SK-N-MC (cell line): ENCODE measurements around the gene CASP10.

Experiments used
- DNase-seq: peaks from one replicate; pipeline ENCODE4 v3.0.0-alpha.2; 2011; ENCODE audit warnings: low read depth, low spot score
- H3K27ac ChIP-seq: fragments of 200-600 bp; sonication (generic); 2 replicates; pipeline ENCODE4 v1.5.1; 2016; ENCODE audit warnings: mixed run types
- H3K36me3 ChIP-seq: fragments of 200-600 bp; sonication (generic); 2 replicates; pipeline ENCODE4 v1.6.1; 2017; ENCODE audit warnings: antibody characterized with exemption, low read length, mixed read lengths; ENCODE audit not compliant: insufficient read depth
- H3K4me3 ChIP-seq: fragments of 200-600 bp; sonication (generic); 2 replicates; pipeline ENCODE4 v1.5.1; 2016
- H3K9ac ChIP-seq: fragments of 200-600 bp; sonication (generic); 2 replicates; pipeline ENCODE4 v1.8.0; 2017; ENCODE audit warnings: mixed run types, mixed read lengths; ENCODE audit not compliant: insufficient read length
- H3K9me3 ChIP-seq: fragments of 200-600 bp; sonication (generic); 2 replicates; pipeline ENCODE4 v1.6.1; 2017; ENCODE audit warnings: low read depth, mild to moderate bottlenecking, antibody characterized with exemption, low read length, moderate library complexity, mixed read lengths
- EZH2 ChIP-seq: fragments of 200-600 bp; sonication (generic); IDR thresholded peaks from one replicate; pipeline ENCODE4 v1.6.1; 2017; ENCODE audit warnings: antibody characterized with exemption
- FOXP2 ChIP-seq: optimal IDR thresholded peaks from 2 replicates; pipeline ENCODE3; 2011; ENCODE audit warnings: mild to moderate bottlenecking, moderate library complexity; ENCODE audit not compliant: insufficient read depth; ENCODE audit errors: extremely low read length, control extremely low read depth
- POLR2AphosphoS5 ChIP-seq: IDR thresholded peaks from 2 replicates; pipeline ENCODE4 v1.6.1; 2012; ENCODE audit warnings: mild to moderate bottlenecking, low read depth, low read length, borderline replicate concordance

CASP10 gene

DNA sequence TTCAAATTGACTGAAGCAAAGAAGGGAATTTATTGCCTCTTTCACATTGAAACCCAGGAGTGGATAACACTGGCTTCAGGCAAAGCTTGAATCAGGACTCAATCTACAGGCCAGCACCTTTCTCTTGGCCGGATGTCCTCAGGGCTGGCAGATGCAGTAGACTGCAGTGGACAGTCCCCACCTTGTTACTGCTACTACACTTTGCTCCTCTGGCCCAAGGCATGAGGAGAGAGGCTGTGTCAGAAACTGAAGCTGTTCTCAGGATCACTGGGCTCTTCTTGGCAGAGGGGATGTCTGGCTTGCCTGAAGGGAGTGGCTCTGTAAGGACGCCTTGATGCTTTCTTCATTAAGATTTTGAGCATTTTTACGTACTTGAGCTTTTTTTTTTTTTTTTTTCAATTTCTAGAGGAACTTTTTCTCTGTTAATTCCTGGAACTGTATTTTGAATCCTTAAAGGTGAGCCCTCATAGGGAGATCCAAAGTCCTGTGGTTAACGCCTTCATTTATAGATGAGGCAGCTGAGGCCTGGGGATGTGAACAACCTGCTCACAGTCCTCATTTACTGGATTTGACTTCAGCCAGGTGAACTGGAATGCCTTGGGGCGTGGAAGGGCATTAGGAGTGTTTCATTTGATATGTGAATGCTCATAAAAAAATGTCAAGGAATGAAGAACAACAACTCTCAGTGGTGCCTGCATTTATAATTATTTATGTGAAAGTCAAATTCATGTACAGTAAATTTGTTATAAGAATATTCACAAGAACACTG is 36.6 kb downstream of the CASP10 start:
- H3K27ac ChIP-seq, result no peak overlapping the region
- no peak for DNase-seq
- no peak for TF ChIP-seq FOXP2
- TF ChIP-seq EZH2, result no peak
- no peak for TF ChIP-seq POLR2AphosphoS5
- H3K4me3 ChIP-seq, result no peak overlapping the region
- no peak overlapping the region for H3K9ac ChIP-seq
- H3K9me3 ChIP-seq, result no peaks in the 10 kb centered on the region
- no peaks in the 10 kb centered on the region for H3K36me3 ChIP-seq

- no peak overlapping the region for H3K4me3 ChIP-seq
- H3K27ac ChIP-seq, result no peak overlapping the region
- no peak overlapping the region for H3K9ac ChIP-seq
- no peak for DNase-seq
- no peaks in the 10 kb centered on the region for H3K9me3 ChIP-seq
- no peaks in the 10 kb centered on the region for H3K36me3 ChIP-seq
- TF ChIP-seq EZH2 (no peak), FOXP2 (no peak), POLR2AphosphoS5 (no peak)
Measured at GRCh38 chr2:201220102-201220570, 37.2 kb downstream of the CASP10 start.

DNA sequence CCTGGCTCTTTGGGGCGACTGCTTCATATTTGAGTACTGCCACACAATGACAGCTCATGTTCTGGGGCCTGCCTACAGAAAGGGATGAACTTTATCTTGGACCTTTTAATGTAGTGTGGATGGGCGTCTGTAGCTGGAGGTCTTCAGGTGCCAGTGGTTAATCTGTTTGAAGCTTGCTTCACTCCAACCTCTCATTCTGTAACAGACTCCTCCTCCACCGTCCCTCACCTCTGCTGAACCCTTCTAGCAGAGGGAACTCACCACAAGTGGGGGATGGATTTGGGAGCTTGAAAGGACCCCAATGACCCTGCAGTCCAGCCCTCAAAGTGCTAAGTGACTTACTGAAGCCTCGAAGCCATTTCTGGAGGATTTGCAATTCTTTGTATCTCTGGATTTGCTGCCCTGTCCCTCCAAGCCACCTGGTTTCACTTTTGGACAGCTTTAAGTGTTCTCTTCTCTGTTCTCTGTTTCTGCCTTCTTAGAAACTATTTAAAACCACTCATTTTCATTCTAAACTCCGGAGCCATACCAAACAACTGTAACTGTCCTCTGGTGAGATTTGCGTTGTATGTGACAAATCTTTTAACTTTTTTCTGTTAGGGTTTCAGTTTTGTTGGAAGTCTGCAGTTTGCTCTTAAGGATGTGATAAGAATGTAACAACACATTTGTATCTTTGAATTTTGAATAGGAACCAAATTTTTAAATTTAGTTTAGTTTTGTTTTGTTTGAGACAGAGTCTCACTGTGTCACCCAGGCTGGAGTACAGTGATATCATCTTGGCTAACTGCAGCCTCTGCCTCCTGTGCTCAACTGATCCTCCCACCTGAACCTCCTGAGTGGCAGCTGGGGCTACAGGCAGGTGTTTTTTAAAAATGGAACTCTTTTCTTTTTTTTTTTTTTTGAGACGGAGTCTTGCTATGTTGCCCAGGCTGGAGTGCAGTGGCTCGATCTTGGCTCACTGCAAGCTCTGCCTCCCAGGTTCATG is 40.4 kb downstream of the CASP10 start:
- no peaks in the 10 kb centered on the region for H3K9me3 ChIP-seq
- no peak overlapping the region for H3K27ac ChIP-seq

DNA sequence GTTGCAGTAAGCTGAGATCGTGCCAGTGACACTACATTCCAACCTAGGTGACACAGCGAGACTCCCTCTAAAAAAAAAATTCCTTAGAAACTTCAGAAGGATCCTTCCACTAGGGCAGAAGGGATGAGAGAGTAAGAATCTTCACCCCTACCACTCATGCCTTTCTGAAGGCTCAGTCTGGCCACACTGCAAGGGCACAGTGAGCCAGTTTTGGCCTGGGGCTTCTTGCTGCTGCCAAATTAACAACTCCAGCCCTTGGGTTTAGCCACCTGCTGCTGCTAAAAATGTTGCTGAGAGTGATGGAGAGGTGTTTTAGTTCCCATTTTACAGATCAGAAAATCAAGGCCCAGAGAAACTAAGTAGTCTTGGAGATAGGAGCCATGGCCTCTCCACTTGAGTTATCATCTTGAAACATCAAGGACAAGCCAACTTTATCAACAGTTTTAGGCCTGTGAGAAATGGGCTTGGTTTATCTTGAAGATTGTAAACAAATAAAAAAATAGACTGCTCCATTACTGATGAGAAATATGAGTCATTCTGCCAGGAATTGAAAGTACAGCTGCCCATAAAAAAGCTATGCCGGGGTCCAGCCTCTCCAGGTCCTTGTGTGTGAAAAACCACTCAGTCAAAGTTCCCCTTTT is 45.5 kb downstream of the CASP10 start:
- Histone ChIP-seq H3K9me3 (no peaks in the 10 kb centered on the region), H3K9ac (no peak overlapping the region), H3K36me3 (no peaks in the 10 kb centered on the region), H3K27ac (no peak overlapping the region), H3K4me3 (no peak overlapping the region)
- no peak for TF ChIP-seq FOXP2
- no peak for TF ChIP-seq EZH2
- TF ChIP-seq POLR2AphosphoS5, result no peak
- no peak for DNase-seq

More for the DNA sequence above, 40.4 kb downstream of the CASP10 start:
- Histone ChIP-seq H3K4me3 (no peak overlapping the region), H3K36me3 (no peaks in the 10 kb centered on the region), H3K9ac (no peak overlapping the region)
- no peak for DNase-seq
- no peak for TF ChIP-seq EZH2
- no peak for TF ChIP-seq FOXP2
- TF ChIP-seq POLR2AphosphoS5, result no peak

- no peak for DNase-seq
- TF ChIP-seq EZH2, result no peak
- TF ChIP-seq FOXP2, result no peak
- TF ChIP-seq POLR2AphosphoS5, result no peak
- no peak overlapping the region for H3K27ac ChIP-seq
Measured at GRCh38 chr2:201228912-201229290, 46.0 kb downstream of the CASP10 start.

DNA sequence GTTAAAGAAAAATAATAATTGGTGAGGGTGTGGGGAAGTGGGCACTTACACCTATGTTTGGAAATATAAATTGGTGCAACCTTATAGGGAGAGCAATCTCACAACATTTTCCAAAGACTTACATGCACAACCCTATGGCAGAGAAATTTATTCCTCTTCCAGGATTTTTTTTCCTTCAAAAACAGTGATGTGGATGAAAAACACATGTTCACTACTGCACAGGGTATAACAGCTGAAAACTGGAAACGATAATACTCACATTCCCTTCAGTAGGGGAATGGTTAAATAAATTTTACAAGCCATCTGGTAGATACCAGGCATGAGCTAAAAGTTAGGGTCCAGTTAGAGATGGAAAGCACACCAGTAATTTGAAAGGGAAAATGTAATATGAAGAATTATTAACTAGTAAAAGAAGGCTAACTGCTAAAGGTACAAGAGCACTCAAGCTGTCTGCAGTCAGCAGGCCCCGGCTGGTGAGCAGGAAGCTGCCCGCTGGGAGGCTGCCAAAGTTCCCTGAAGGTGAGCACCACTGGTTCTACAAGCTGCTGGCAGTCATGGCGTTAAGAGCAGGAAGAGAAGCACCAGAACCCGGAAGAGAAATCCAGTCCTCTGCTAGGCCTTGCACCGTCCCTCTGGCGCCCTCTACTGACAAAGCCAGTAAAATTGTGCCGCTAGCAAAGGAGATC is 49.0 kb downstream of the CASP10 start:
- Histone ChIP-seq H3K4me3 (peak overlapping the region; percentile 82), H3K9me3 (no peaks in the 10 kb centered on the region), H3K36me3 (no peaks in the 10 kb centered on the region), H3K27ac (peak overlapping the region; percentile 84), H3K9ac (peak overlapping the region; percentile 49)
- TF ChIP-seq EZH2 (no peak), POLR2AphosphoS5 (peak; percentile 58), FOXP2 (no peak)
- peak; percentile 93 for DNase-seq

More at GRCh38 chr2:201228912-201229290, 46.0 kb downstream of the CASP10 start:
- H3K36me3 ChIP-seq, result no peaks in the 10 kb centered on the region
- H3K9me3 ChIP-seq, result no peaks in the 10 kb centered on the region
- no peak overlapping the region for H3K9ac ChIP-seq
- no peak overlapping the region for H3K4me3 ChIP-seq

DNA sequence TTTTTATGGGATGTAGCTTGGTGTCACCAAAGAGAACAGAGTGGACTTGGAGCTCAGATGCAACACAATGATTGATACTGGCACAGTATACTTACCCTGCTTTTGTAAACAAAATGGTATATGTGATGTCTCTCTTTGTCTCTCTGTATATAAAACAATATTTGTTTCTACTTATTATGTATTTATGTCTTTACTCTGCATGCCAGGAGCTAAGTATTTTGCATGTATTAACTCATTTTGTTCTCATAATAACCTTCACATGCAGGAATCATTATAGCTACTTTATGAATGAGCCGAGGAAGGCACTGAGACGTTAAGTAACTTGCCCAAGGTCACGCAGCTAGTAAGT is 49.5 kb downstream of the CASP10 start:
- peak overlapping the region; percentile 17 for H3K9ac ChIP-seq
- H3K36me3 ChIP-seq, result no peaks in the 10 kb centered on the region
- TF ChIP-seq FOXP2, result no peak
- TF ChIP-seq POLR2AphosphoS5, result no peak
- peak overlapping the region; percentile 82 for H3K4me3 ChIP-seq
- DNase-seq, result no peak
- H3K9me3 ChIP-seq, result no peaks in the 10 kb centered on the region
- H3K27ac ChIP-seq, result peak overlapping the region; percentile 60
